Measurements from ENCODE around the gene MACROD2. TPM values are rescaled to one million over a fixed set of nuclear protein-coding genes. Genes with fewer than 3 reads are reported as not detected.
"Not testable (repeated sequence)": the region's sequence is repeated elsewhere in the genome, so short reads cannot be mapped to it uniquely, and the experiment has no call there.

Gene MACROD2
- total RNA-seq, 2 donors from 2014 or later: 0.94 to 10.4 TPM

- no peak for DNase-seq (ENCODE audit: low spot score)
- H3K9me3 ChIP-seq: no peaks in the 10 kb centered on the region
- H3K27ac ChIP-seq: no peak overlapping the region
These were observed 1195.9 kb downstream of the MACROD2 start for GRCh38 chr20:15191082-15191723.

GRCh38 chr20:15195378-15195777 lies 1200.1 kb downstream of the MACROD2 start:
- Histone ChIP-seq H3K4me1 (no peaks in the 10 kb centered on the region), H3K9me3 (no peaks in the 10 kb centered on the region), H3K36me3 (no peaks in the 10 kb centered on the region), H3K27me3 (no peaks in the 10 kb centered on the region), H3K27ac (no peak overlapping the region), H3K4me3 (no peak overlapping the region)
- no peak for TF ChIP-seq CTCF (IDR thresholded peaks at IDR 0.05)
- DNase-seq (ENCODE audit: low spot score): no peak

More at GRCh38 chr20:15191082-15191723, 1195.9 kb downstream of the MACROD2 start:
- no peaks in the 10 kb centered on the region for H3K27me3 ChIP-seq
- H3K4me1 ChIP-seq: no peaks in the 10 kb centered on the region
- no peaks in the 10 kb centered on the region for H3K36me3 ChIP-seq
- no peak for TF ChIP-seq CTCF (IDR thresholded peaks at IDR 0.05)
- H3K4me3 ChIP-seq: no peak overlapping the region

GRCh38 chr20:15196547-15197255 lies 1201.4 kb downstream of the MACROD2 start:
- DNase-seq (ENCODE audit: low spot score): no peak
- no peaks in the 10 kb centered on the region for H3K27me3 ChIP-seq
- no peaks in the 10 kb centered on the region for H3K9me3 ChIP-seq
- no peak for TF ChIP-seq CTCF (IDR thresholded peaks at IDR 0.05)
- no peaks in the 10 kb centered on the region for H3K4me1 ChIP-seq
- H3K27ac ChIP-seq: no peak overlapping the region
- no peak overlapping the region for H3K4me3 ChIP-seq
- H3K36me3 ChIP-seq: no peaks in the 10 kb centered on the region

- H3K4me3 ChIP-seq; H3K4me1 ChIP-seq; H3K36me3 ChIP-seq; H3K27me3 ChIP-seq; DNase-seq (ENCODE audit: low spot score); H3K27ac ChIP-seq; H3K9me3 ChIP-seq: not testable (repeated sequence)
These were observed 1202.7 kb downstream of the MACROD2 start for GRCh38 chr20:15198017-15198416.

GRCh38 chr20:15199698-15200097 lies 1204.4 kb downstream of the MACROD2 start:
- TF ChIP-seq CTCF (IDR thresholded peaks at IDR 0.05): no peak
- no peak for DNase-seq (ENCODE audit: low spot score)
- Histone ChIP-seq H3K27me3 (no peaks in the 10 kb centered on the region), H3K27ac (no peak overlapping the region), H3K36me3 (no peaks in the 10 kb centered on the region), H3K4me1 (no peaks in the 10 kb centered on the region), H3K9me3 (peaks cover 0 to 7% of the 10 kb centered on the region in 2 donors), H3K4me3 (no peak overlapping the region)

GRCh38 chr20:15200147-15200565 lies 1204.8 kb downstream of the MACROD2 start:
- H3K4me1 ChIP-seq: no peaks in the 10 kb centered on the region
- H3K27ac ChIP-seq: no peak overlapping the region
- no peak for TF ChIP-seq CTCF (IDR thresholded peaks at IDR 0.05)
- H3K36me3 ChIP-seq: no peaks in the 10 kb centered on the region
- peaks cover 0 to 7% of the 10 kb centered on the region in 2 donors for H3K9me3 ChIP-seq
- H3K4me3 ChIP-seq: no peak overlapping the region
- no peak for DNase-seq (ENCODE audit: low spot score)
- no peaks in the 10 kb centered on the region for H3K27me3 ChIP-seq

Measured in right atrium auricular region (tissue), 2 donors.